Neuronal stem cell (in vitro differentiated cells): ENCODE measurements around the gene ITSN1.
"Not testable (repeated sequence)": the region's sequence is repeated elsewhere in the genome, so short reads cannot be mapped to it uniquely, and the experiment has no call there.

Source experiments
- DNase-seq: peaks from one replicate; pipeline ENCODE4 v3.0.0-alpha.2; 2013; ENCODE audit warnings: low spot score
- H2AFZ ChIP-seq: one replicate; pipeline ENCODE4 v1.6.1; 2013; ENCODE audit warnings: mild to moderate bottlenecking, low read length, inconsistent platforms
- H2AK5ac ChIP-seq: 2 replicates; pipeline ENCODE4 v1.6.1; 2013; ENCODE audit warnings: low read depth, mild to moderate bottlenecking, inconsistent platforms, low read length, moderate library complexity, mixed read lengths
- H2BK120ac ChIP-seq: 2 replicates; pipeline ENCODE4 v1.6.1; 2013; ENCODE audit warnings: low read depth, mild to moderate bottlenecking, inconsistent platforms, low read length, moderate library complexity, mixed read lengths
- H2BK12ac ChIP-seq: one replicate; pipeline ENCODE4 v1.6.1; 2013; ENCODE audit warnings: low read length, inconsistent platforms
- H2BK15ac ChIP-seq: 2 replicates; pipeline ENCODE4 v1.6.1; 2013; ENCODE audit warnings: mild to moderate bottlenecking, low read length, inconsistent platforms, mixed read lengths
- H2BK5ac ChIP-seq: one replicate; pipeline ENCODE4 v1.6.1; 2013; ENCODE audit warnings: inconsistent platforms, mild to moderate bottlenecking, low read length, moderate library complexity
- H3K14ac ChIP-seq: one replicate; pipeline ENCODE4 v1.6.1; 2013; ENCODE audit warnings: low read length, inconsistent platforms
- H3K18ac ChIP-seq: 2 replicates; pipeline ENCODE4 v1.6.1; 2013; ENCODE audit warnings: low read length, inconsistent platforms
- H3K23ac ChIP-seq: 2 replicates; pipeline ENCODE4 v1.6.1; 2013; ENCODE audit warnings: low read depth, mild to moderate bottlenecking, mixed read lengths, low read length, inconsistent platforms; ENCODE audit not compliant: poor library complexity
- H3K27ac ChIP-seq: replicated peaks from 3 replicates; pipeline ENCODE4 v1.5.1; 2013; ENCODE audit warnings: low read length, inconsistent platforms
- H3K27me3 ChIP-seq, 3 experiments: 2 replicates each; pipeline ENCODE4 v1.6.1; 2013; ENCODE audit warnings: low read length in 3 of 3, mild to moderate bottlenecking in 2 of 3, inconsistent platforms in 1 of 3, low read depth in 1 of 3, mixed read lengths in 1 of 3, moderate library complexity in 1 of 3; ENCODE audit not compliant: control insufficient read depth in 3 of 3, insufficient read depth in 3 of 3
- H3K36me3 ChIP-seq, 2 donors: replicated peaks in 1 of 2; 2 replicates each; pipeline ENCODE4 v1.6.1; 2013; ENCODE audit warnings: low read length in 2 of 2; ENCODE audit not compliant: control insufficient read depth in 2 of 2, insufficient read depth in 2 of 2
- H3K4ac ChIP-seq: 2 replicates; pipeline ENCODE4 v1.6.1; 2013; ENCODE audit warnings: inconsistent platforms, mild to moderate bottlenecking, low read length, moderate library complexity
- H3K4me1 ChIP-seq, 2 donors: 1 replicate in 1 of 2; 2 replicates in 1 of 2; pipeline ENCODE4 v1.6.1; 2013; ENCODE audit warnings: low read length in 2 of 2, low read depth in 1 of 2; ENCODE audit not compliant: control insufficient read depth in 2 of 2, insufficient read depth in 1 of 2
- H3K4me2 ChIP-seq: one replicate; pipeline ENCODE4 v1.6.1; 2013; ENCODE audit warnings: mild to moderate bottlenecking, low read length, inconsistent platforms; ENCODE audit not compliant: insufficient read depth, poor library complexity, severe bottlenecking
- H3K4me3 ChIP-seq, 2 donors: 2 replicates each; pipeline ENCODE4 v1.5.1; 2013; ENCODE audit warnings: low read length in 2 of 2, mild to moderate bottlenecking in 2 of 2, inconsistent platforms in 1 of 2, moderate library complexity in 1 of 2
- H3K79me1 ChIP-seq: one replicate; pipeline ENCODE4 v1.6.1; 2013; ENCODE audit warnings: low read depth, mild to moderate bottlenecking, inconsistent platforms, low read length, moderate library complexity
- H3K9ac ChIP-seq: one replicate; pipeline ENCODE4 v1.6.1; 2013; ENCODE audit warnings: mild to moderate bottlenecking, low read depth, low read length, inconsistent platforms; ENCODE audit not compliant: poor library complexity
- H3K9me3 ChIP-seq, 2 donors: replicated peaks in 1 of 2; 2 replicates each; pipeline versions ENCODE3 to v1.6.1; 2013; ENCODE audit warnings: low read length in 2 of 2, mild to moderate bottlenecking in 2 of 2, inconsistent platforms in 1 of 2, low read depth in 1 of 2, mixed read lengths in 1 of 2, moderate library complexity in 1 of 2; ENCODE audit not compliant: control insufficient read depth in 2 of 2, insufficient read depth in 1 of 2
- H4K8ac ChIP-seq: one replicate; pipeline ENCODE4 v1.6.1; 2013; ENCODE audit warnings: low read depth, mild to moderate bottlenecking, inconsistent platforms, low read length, moderate library complexity
- H4K91ac ChIP-seq: one replicate; pipeline ENCODE4 v1.6.1; 2013; ENCODE audit warnings: low read length, low read depth, mild to moderate bottlenecking, inconsistent platforms; ENCODE audit not compliant: poor library complexity
- WGBS, 2 donors: extraction: QIAGEN DNeasy Blood & Tissue Kit; methylation state at CpG; one replicate each; pipeline ENCODE4 v1.1.7; 2013; ENCODE audit warnings: missing lambda C conversion rate in 2 of 2, mixed read lengths in 1 of 2; ENCODE audit not compliant: insufficient read length in 2 of 2, insufficient replicate concordance in 1 of 2; ENCODE audit errors: extremely low coverage in 2 of 2; 5-methylcytosine and 5-hydroxymethylcytosine counted together

The ITSN1 gene

GRCh38 chr21:33860332-33860879, 218.1 kb downstream of the ITSN1 start:
- Histone ChIP-seq H3K4ac (no peak overlapping the region), H3K14ac (no peak overlapping the region), H3K9ac (no peak overlapping the region), H3K4me3 (no peak overlapping the region), H3K4me2 (no peak overlapping the region), H2BK12ac (no peak overlapping the region), H3K23ac (no peak overlapping the region), H2AK5ac (no peak overlapping the region), H3K27ac (no peak overlapping the region), H3K4me1 (peaks cover 0 to 3% of the 10 kb centered on the region in 2 donors), H2AFZ (no peak overlapping the region), H3K27me3 (no peaks in the 10 kb centered on the region), H3K9me3 (peaks cover 0 to 2% of the 10 kb centered on the region in 2 donors), H2BK15ac (no peak overlapping the region), H3K18ac (no peak overlapping the region), H2BK120ac (no peak overlapping the region), H4K91ac (no peak overlapping the region), H3K36me3 (no peaks in the 10 kb centered on the region), H3K79me1 (no peaks in the 10 kb centered on the region), H4K8ac (no peak overlapping the region), H2BK5ac (no peak overlapping the region)
- DNase-seq: no peak
- WGBS, 2 donors: no CpG with 5 or more reads among the region's 8 CpGs

- Histone ChIP-seq H3K23ac (no peak overlapping the region), H2BK120ac (no peak overlapping the region), H4K8ac (no peak overlapping the region), H3K14ac (no peak overlapping the region), H3K9ac (no peak overlapping the region), H4K91ac (no peak overlapping the region), H2AK5ac (no peak overlapping the region), H3K27me3 (no peaks in the 10 kb centered on the region), H3K18ac (no peak overlapping the region), H3K79me1 (no peaks in the 10 kb centered on the region), H3K4me3 (no peak overlapping the region), H2BK5ac (no peak overlapping the region), H2BK12ac (no peak overlapping the region), H2AFZ (no peak overlapping the region), H3K4me1 (peaks cover 0 to 3% of the 10 kb centered on the region in 2 donors), H3K27ac (no peak overlapping the region), H2BK15ac (no peak overlapping the region), H3K9me3 (peaks cover 0 to 2% of the 10 kb centered on the region in 2 donors), H3K36me3 (no peaks in the 10 kb centered on the region), H3K4me2 (no peak overlapping the region), H3K4ac (no peak overlapping the region)
- no peak for DNase-seq
- no CpG with 5 or more reads among the region's 3 CpGs for WGBS, 2 donors
These were observed 218.8 kb downstream of the ITSN1 start for GRCh38 chr21:33861125-33861524.

GRCh38 chr21:33863191-33863590, 220.9 kb downstream of the ITSN1 start:
- not testable (repeated sequence) for H2AK5ac ChIP-seq, H3K4me3 ChIP-seq, H3K9me3 ChIP-seq, H3K18ac ChIP-seq, H3K4ac ChIP-seq, H3K9ac ChIP-seq, DNase-seq, H2BK12ac ChIP-seq, H3K4me2 ChIP-seq, H3K27me3 ChIP-seq, H4K8ac ChIP-seq, H3K36me3 ChIP-seq, H2BK120ac ChIP-seq, H3K23ac ChIP-seq, H2BK5ac ChIP-seq, H2AFZ ChIP-seq, H2BK15ac ChIP-seq, H3K4me1 ChIP-seq, H3K14ac ChIP-seq, H3K79me1 ChIP-seq, H4K91ac ChIP-seq, H3K27ac ChIP-seq
- no CpG with 5 or more reads among the region's 8 CpGs for WGBS, 2 donors

- Histone ChIP-seq H3K4me2 (no peak overlapping the region), H3K4ac (no peak overlapping the region), H2BK12ac (no peak overlapping the region), H2AFZ (no peak overlapping the region), H3K18ac (no peak overlapping the region), H3K4me3 (no peak overlapping the region), H4K8ac (no peak overlapping the region), H3K79me1 (no peaks in the 10 kb centered on the region), H3K27me3 (no peaks in the 10 kb centered on the region), H2BK5ac (no peak overlapping the region), H4K91ac (no peak overlapping the region), H3K9ac (no peak overlapping the region), H2AK5ac (no peak overlapping the region), H2BK120ac (no peak overlapping the region), H3K27ac (no peak overlapping the region), H3K23ac (no peak overlapping the region), H3K9me3 (peaks cover 0 to 2% of the 10 kb centered on the region in 2 donors), H3K36me3 (no peaks in the 10 kb centered on the region), H2BK15ac (no peak overlapping the region), H3K14ac (no peak overlapping the region), H3K4me1 (no peaks in the 10 kb centered on the region)
- no CpG with 5 or more reads among the region's 1 CpG for WGBS, 2 donors
- DNase-seq: no peak
These were observed 221.8 kb downstream of the ITSN1 start for GRCh38 chr21:33864150-33864549.
